Neutrophil (primary cell): ENCODE measurements around the gene ATOSA.

Experiments used
- H3K27ac ChIP-seq: fragments of 200-600 bp; sonication (generic); 2 replicates; pipeline ENCODE4 v1.5.1; 2016; ENCODE audit warnings: mild to moderate bottlenecking, moderate library complexity
- H3K27me3 ChIP-seq: fragments of 200-600 bp; sonication (generic); 2 replicates; pipeline ENCODE4 v1.6.0; 2016; ENCODE audit warnings: mild to moderate bottlenecking
- H3K36me3 ChIP-seq: fragments of 200-600 bp; sonication (generic); 2 replicates; pipeline ENCODE4 v1.5.1; 2017
- H3K4me1 ChIP-seq, 2 experiments: fragments of 200-600 bp in 1 of 2; sonication (generic) in 1 of 2; 1 replicate in 1 of 2; 2 replicates in 1 of 2; pipeline versions ENCODE4 v1.5.1 to v1.6.1; 2013 to 2016; ENCODE audit warnings: low read depth in 1 of 2, low read length in 1 of 2, mild to moderate bottlenecking in 1 of 2, moderate library complexity in 1 of 2; ENCODE audit not compliant: control insufficient read depth in 1 of 2, insufficient read depth in 1 of 2
- H3K4me3 ChIP-seq, 2 experiments: fragments of 200-600 bp in 1 of 2; sonication (generic) in 1 of 2; 1 replicate in 1 of 2; 2 replicates in 1 of 2; pipeline ENCODE4 v1.5.1; 2013 to 2016; ENCODE audit warnings: low read depth in 1 of 2, low read length in 1 of 2, mild to moderate bottlenecking in 1 of 2, moderate library complexity in 1 of 2
- H3K9me3 ChIP-seq: fragments of 200-600 bp; sonication (generic); 2 replicates; pipeline ENCODE4 v1.5.1; 2016
- TF ChIP-seq, protein P1 (sequence below): fragments of 200-600 bp; sonication (generic); IDR thresholded peaks from 2 replicates; pipeline ENCODE4 v1.5.1; 2016; ENCODE audit warnings: antibody characterized with exemption

The ATOSA gene

DNA sequence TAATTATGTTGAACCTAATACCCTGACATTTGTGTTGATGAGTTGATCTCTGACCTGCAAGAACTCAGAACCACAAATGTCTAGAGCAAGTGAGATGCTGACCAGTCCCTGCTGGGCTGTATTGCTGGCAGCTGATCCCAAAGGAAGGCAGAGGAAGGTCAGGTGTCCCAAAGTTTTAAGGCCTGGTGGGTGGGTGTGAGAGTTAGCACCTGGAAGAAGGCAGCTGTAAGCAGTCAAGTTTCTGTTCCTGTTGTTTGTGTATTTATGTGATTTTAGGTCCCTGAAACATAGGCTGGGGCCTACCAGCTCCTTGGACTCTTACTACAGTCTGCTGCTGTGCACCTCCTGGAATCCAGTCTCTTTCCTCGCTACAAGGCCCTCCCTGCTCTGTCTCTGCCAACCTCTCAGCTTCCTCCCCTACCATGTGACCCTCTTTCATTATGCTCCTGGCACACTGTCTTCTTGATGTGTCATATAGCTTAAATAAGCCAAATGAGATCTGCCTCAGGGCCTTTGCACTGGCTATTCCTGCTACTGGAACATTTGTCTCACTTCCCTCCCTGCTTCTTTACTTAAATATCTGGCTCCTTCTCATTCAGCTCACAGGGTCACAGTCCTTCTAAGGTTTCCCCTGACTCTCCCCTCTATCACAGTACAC lies 31.0 kb upstream of the ATOSA start:
- Histone ChIP-seq H3K27ac (no peak overlapping the region), H3K36me3 (no peaks in the 10 kb centered on the region), H3K9me3 (no peaks in the 10 kb centered on the region), H3K27me3 (peaks cover 8% of the 10 kb centered on the region), H3K4me1 (peaks cover 0 to 4% of the 10 kb centered on the region in 2 experiments), H3K4me3 (no peak overlapping the region)
- TF ChIP-seq, protein P1, sequence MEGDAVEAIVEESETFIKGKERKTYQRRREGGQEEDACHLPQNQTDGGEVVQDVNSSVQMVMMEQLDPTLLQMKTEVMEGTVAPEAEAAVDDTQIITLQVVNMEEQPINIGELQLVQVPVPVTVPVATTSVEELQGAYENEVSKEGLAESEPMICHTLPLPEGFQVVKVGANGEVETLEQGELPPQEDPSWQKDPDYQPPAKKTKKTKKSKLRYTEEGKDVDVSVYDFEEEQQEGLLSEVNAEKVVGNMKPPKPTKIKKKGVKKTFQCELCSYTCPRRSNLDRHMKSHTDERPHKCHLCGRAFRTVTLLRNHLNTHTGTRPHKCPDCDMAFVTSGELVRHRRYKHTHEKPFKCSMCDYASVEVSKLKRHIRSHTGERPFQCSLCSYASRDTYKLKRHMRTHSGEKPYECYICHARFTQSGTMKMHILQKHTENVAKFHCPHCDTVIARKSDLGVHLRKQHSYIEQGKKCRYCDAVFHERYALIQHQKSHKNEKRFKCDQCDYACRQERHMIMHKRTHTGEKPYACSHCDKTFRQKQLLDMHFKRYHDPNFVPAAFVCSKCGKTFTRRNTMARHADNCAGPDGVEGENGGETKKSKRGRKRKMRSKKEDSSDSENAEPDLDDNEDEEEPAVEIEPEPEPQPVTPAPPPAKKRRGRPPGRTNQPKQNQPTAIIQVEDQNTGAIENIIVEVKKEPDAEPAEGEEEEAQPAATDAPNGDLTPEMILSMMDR: no peak

DNA sequence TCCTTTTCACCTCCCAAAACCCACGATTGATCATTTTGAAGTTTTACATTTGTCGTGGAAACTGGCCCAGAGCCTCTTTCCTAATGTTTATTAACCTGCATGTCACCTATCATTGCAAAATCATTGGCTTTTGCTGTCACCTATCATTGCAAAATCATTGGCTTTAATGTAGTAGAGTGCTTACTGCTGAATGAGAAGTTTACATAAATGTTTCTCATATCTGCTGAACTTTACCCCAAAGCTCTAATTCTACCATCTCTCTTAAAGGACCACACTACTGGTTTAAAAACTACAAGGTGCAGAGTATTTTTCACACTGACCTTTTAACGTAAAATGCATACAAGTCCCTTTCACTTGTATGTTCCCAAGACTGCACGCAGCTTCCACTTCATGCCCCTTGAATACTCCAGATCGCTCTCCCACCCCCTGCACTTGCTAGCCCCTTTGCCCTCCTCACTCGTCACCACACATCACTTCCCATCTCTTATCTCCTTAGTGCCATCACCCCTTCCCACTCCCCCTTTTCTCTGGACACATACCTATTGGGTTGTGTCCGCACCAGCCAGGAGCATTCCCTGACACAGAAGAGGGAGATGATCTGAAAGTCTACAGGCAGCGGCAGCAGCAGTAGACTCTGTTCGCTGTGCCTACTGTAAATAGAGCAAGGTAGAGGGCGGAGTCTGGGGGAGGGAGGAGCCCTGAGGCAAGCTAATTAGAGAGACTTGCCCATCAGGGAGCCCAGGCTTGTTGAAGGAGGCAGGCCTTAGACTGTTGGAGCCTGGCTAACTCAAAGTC lies 30.2 kb upstream of the ATOSA start:
- TF ChIP-seq, protein P1: no peak
- Histone ChIP-seq H3K27ac (no peak overlapping the region), H3K4me1 (peaks cover 0 to 4% of the 10 kb centered on the region in 2 experiments), H3K27me3 (peaks cover 8% of the 10 kb centered on the region), H3K36me3 (no peaks in the 10 kb centered on the region), H3K9me3 (no peaks in the 10 kb centered on the region), H3K4me3 (no peak overlapping the region)

- Histone ChIP-seq H3K36me3 (no peaks in the 10 kb centered on the region), H3K9me3 (no peaks in the 10 kb centered on the region), H3K27me3 (peaks cover 8% of the 10 kb centered on the region), H3K27ac (no peak overlapping the region), H3K4me1 (peaks cover 0 to 4% of the 10 kb centered on the region in 2 experiments), H3K4me3 (no peak overlapping the region)
- TF ChIP-seq, protein P1: no peak
Measured at GRCh38 chr15:52706091-52706490, 26.9 kb upstream of the ATOSA start.

- Histone ChIP-seq H3K27me3 (peaks cover 8% of the 10 kb centered on the region), H3K4me1 (no peaks in the 10 kb centered on the region), H3K9me3 (no peaks in the 10 kb centered on the region), H3K27ac (no peak overlapping the region), H3K36me3 (no peaks in the 10 kb centered on the region), H3K4me3 (no peak overlapping the region)
- TF ChIP-seq, protein P1: no peak
Measured at GRCh38 chr15:52702390-52702789, 23.2 kb upstream of the ATOSA start.

DNA sequence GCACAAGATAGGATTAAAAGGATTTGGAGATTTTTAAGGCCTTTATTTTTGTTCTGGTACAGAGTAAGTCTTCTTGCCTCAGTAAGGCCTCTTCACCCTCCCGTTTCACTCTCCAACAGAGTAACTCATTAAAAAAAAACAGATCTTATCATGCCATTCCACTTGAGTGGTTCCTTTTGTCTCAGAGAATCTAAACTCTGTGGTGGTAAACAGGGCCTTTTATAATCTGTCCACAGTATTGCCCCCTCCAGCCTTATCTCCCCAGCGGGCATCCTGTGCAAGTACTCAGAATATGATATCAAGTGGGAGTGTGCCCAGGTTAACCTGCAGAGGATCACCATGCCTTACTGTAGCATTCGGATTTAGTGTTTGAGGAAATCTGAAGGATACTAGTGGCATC lies 20.3 kb upstream of the ATOSA start:
- H3K27ac ChIP-seq: no peak overlapping the region
- H3K4me3 ChIP-seq: no peak overlapping the region
- TF ChIP-seq, protein P1: no peak
- no peaks in the 10 kb centered on the region for H3K36me3 ChIP-seq
- H3K9me3 ChIP-seq: no peaks in the 10 kb centered on the region
- H3K4me1 ChIP-seq: no peaks in the 10 kb centered on the region
- H3K27me3 ChIP-seq: no peaks in the 10 kb centered on the region
